ENCODE measurements around the gene FERMT1.
"Not testable (repeated sequence)": the region's sequence is repeated elsewhere in the genome, so short reads cannot be mapped to it uniquely, and the experiment has no call there.

Gene FERMT1

DNA sequence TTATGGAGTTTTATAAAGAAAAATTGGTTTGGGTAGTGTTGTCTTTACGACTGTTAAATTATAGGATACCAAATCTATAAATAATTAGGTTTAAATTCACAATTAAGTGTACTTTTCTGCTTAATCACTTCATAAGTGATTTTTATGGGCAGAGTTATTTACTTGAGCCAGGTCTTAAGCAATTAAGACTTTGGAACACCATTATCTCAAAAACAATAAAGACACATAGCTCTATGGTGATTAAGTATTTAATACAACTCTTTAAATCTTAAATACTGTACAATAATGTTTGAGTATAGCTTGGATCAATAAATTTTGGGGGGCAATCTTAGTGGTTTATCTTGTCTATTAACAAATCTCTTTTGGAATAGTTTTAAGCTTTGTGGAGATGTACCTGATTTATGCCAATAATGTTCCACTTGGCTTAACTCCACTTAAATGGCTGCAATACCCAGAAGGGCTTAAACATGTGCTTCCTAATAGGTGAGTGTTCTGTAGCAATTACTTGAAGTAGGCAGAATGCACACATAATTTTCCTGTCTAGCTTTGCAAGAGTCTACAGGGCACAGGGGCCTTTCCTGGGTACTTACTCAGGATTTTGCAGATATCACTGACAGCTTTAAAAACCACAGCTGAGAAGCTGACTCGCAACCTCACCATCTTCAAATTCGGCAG, 7.5 kb downstream of the FERMT1 start:
- no peak for DNase-seq (ENCODE audit: low spot score)

DNA sequence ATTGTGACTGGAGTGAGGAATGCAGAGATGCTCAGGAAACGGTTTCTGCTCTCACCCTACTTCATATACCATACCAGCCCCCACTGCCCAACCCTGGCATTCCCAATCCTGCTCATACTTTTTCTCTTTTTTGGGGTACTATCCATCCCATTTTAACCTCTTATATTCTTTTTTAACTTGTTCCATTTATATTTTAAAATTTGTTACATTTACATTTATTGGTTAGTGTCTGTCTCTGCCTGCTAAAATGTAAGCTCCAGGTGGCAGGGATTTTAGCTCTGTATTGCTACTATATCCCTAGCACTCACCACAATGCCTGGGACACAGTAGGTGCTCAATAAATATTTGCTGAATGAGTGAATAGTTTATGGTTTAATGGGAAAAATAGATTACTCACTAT, 8.1 kb downstream of the FERMT1 start:
- DNase-seq (ENCODE audit: low spot score) = no peak

DNA sequence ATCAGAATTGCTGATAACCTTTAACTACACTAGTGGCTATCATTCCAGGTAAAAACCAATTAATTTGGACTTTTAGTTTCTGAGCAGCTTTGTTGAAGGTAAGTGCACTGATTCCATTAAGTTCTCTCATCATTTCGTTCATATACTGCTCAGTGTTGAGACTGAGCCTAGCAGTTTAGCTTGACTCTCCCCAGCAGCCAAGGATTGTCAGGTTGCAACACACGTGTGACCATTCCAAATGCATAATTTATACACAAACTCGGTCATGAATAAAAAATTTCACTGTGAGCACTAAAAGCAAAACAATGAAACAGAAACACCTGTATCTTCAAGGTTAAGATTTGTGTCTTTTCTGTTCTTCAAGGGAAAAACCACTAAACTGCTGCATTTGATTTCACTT, 8.9 kb downstream of the FERMT1 start:
- no peak for DNase-seq (ENCODE audit: low spot score)

DNA sequence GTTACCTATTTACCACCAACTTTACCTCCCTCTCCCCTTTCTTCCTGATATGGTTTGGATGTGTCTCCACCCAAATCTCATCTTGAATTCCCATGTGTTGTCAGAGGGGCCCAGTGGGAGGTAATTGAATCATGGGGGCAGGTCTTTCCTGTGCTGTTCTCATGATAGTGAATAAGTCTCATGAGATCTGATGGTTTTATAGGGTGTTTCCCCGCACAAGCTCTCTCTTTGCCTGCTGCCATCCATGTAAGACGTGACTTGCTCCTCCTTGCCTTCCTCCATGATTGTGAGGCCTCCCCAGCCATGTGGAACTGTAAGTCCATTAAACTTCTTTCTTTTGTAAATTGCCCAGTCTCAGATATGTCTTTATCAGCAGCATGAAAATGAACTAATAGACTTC, 9.9 kb downstream of the FERMT1 start:
- DNase-seq (ENCODE audit: low spot score) = not testable (repeated sequence)

DNA sequence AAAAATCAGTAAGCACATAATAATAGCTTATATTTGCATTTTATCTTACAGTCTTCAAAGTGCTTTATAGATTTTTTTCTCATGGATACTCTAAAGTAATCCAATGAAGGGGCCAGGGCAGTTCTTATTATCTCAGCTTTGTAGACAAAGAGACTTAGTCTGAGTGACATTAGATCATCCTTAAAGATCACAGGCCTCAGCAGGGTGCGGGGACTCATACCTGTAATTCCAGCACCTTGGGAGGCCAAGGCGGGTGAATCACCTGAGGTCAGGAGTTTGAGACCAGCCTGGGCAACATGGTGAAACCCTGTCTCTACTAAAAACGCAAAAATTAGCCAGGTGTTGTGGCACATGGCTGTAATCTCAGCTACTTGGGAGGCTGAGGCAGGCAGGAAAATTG, 14.5 kb downstream of the FERMT1 start:
- no peak for DNase-seq (ENCODE audit: low spot score)

DNA sequence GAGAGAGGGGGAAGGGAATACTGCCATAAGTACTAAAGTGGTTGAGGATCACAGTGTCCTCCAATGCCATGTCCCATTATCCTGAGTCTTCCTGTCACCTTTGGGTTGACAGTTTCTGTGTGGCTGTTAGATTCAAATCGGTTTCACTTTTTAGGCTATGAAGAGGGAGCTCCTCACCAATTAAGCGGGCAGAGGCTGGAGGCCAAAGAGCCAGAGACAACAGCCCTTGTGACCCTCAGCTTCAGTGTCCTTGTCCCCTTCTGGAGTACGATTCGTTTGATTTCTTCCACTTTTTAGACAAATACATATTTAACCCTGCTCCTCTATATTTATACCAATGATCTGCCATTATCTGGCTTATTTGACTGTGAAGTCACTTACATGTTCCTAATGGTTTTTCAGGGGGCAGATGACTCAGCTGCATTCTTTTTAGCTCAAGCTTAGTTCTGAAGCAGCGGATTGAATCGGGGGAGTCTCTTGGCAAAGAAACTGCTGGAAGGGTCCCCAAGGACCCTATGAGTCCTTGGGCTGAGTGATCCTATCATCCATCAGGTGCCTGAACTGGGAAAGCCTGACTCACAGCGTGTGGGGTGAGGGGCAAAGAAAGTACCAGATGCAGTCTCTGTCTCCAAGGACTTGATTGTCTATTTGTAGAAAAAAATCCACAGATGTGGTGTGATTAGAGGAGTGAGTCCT, 18.2 kb downstream of the FERMT1 start:
- no peak for DNase-seq (ENCODE audit: low spot score)

DNA sequence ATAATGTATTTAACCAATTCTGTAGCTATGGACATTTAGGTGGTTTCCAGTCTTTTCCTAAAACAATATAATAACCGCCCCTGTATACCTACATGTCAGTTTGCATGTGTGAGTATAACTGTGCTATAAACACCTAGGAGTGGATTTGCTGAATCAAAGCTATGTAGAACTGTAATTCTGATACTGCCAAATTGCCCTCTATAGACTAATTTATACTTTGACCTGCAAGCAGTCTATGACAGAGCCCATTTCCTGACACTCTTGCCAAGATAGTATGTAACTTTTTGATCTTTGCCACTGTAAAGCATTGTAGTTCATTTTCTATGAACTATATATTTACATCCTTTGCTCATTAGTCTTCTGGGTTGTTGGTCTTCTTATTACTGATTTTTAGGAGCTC, 19.5 kb downstream of the FERMT1 start:
- DNase-seq (ENCODE audit: low spot score) = no peak

DNA sequence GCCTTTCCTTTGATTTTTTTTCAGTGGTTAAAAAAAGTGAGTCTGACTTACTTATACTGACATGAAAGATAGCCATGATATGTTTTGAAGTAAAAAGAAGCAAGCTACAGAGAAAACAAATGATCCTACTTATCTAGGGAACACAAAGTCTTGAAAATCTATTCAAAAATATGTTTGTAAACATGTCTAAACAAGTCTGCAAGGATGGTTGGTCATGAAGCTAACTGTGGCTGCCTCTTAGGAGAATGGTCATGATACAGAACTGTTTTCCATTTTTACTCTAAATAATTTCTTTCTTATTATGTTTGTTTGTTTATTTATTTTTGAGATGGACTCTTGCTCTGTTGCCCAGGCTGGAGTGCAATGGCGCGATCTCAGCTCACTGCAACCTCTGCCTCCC, 21.5 kb downstream of the FERMT1 start:
- no peak for DNase-seq (ENCODE audit: low spot score)

DNA sequence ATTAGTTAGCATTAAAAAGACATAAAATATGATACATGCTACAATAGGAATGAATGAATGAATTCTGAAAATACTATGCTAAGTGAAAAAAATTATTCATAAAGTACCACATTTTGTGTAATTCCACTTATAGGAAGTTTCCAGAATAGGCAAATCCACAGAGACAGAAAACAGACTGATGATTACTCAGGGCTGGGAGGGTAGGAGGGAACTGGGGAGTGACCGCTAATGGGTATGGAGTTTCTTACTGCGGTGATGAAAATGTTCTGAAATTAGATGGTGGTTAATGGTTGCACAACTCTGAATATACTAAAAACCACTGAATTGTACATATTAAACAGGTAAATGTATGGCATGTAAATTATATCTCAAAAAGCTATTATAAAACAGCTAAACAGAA, 22.6 kb downstream of the FERMT1 start:
- DNase-seq (ENCODE audit: low spot score) = no peak

DNA sequence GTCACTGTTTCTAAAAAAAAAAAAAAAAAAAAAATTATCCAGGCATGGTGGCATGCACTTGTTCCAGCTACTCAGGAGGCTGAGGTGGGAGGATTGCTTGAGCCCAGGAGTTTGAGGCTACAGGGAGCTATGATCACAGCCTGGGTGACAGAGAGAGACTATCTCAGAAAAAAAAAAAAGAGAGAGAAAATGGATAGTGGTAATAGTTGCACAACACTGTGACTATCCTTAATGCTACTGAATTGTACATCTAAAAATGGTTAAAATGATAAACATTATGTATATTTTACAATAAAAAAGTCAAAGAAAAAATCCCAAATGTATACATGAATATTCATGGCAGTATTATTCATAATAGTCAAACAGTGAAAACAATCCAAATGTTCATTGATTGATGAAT, 23.0 kb downstream of the FERMT1 start:
- no peak for DNase-seq (ENCODE audit: low spot score)

DNA sequence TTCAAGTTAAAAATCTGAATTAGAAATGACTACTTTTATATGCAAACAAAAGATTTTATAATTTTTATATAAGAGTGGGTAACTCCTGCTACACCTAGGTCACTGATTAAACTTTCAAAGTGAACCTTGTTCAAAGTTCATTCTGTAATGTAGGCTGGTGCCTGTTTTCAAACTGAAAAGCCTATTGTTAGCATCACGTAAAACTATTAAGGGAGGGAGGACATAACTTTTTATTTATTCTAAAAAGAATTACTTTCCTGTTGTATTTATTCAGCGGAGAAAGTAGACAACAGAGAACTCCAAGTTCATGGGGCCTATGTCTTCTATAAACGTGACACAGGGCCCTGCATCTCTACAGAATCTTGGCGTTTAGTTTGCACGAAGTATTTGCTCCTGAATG, 27.4 kb downstream of the FERMT1 start:
- DNase-seq (ENCODE audit: low spot score) = no peak

DNA sequence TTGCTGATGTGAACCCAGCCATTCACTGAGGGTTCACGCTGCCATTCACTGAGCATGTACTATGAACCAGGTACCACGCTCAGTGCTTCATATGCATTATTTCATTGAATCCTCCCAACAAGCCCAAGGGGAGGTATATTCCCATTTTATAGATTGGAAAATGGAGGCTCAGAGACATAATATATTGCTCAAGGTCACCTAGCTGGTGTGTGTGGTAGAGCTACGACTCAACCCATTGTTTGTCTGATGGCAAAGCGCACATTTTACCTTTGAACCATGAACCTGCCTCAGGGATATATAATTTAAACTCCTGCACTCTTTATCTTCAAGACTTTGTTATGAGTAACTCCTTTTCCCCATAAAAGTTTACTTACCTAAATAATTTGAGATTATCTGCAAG, 28.3 kb downstream of the FERMT1 start:
- DNase-seq (ENCODE audit: low spot score) = no peak

DNA sequence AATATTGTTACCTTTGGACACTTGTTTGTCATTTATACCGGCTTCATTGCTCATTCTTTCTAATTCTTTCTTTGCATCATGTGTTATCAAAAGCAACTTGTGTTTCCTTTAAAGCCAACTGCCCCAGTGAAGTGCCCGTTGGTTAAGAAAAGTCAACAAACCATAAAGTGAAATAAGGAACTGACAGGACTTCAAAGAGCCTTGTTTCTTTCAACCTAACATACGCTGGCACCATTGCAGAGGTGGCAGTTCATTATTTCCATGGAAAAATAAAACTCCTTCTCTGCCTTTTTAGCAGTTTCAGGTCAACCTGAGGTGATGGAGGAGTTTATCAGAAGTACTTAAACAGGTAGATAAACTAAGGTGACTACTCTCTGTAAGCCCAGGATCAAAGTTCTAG, 28.8 kb downstream of the FERMT1 start:
- no peak for DNase-seq (ENCODE audit: low spot score)

DNA sequence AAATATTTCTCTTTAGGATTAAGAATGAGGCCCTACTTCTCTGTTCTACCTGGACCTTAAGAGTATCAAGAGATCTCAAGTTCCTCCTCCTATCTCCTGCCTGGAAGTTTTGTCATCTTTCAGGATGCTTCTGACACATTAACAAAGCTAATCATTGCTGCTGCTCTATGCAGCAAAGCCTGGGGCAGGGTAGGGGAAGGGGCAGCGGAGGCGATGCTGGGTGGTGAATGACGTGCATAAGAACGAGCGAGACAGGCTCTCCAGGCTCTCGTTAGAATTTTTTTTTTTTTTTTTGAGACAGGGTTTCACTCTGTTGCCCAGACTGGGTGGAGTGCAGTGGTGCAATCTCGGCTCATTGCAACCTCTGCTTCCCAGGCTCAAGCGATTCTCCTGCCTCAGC, 31.2 kb downstream of the FERMT1 start:
- DNase-seq (ENCODE audit: low spot score) = no peak

DNA sequence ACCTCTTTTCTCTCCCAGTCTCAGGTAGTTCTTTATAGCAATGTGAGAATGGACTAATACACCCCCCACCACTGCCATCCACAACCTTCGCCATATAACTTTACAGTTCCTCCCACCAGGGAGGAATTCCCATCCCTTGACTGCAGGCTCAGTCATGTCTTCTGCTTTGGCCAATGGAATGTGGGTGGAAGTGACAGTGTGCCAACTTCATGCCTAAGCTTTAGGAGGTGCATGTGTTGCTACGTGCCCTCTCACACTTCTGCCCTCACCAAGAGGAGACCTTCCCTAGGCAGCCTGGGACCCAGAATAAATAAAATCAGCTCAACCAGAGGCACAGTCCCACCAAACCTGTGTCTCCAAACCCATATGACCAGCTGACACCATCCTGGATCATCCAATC, 36.0 kb downstream of the FERMT1 start:
- no peak for DNase-seq (ENCODE audit: low spot score)

DNA sequence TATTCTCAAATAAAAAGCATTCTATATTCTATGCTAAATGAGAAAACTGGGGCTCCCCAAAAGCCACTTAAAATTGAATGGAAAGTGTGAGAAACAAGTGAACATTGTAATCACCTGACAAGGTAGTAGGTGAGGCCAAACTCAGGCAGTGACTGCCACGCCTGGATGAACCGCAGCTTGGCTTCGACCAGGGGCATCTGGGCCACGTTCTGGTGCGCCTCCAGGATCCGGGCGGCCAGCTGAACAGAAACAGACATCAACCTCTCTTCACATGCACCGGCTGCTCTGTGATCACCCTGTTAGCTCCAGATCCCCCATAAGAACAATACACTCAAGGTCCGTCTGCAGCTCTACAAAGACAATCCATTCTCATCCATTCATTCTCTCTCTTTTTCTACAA, 38.9 kb downstream of the FERMT1 start:
- DNase-seq (ENCODE audit: low spot score) = no peak

DNA sequence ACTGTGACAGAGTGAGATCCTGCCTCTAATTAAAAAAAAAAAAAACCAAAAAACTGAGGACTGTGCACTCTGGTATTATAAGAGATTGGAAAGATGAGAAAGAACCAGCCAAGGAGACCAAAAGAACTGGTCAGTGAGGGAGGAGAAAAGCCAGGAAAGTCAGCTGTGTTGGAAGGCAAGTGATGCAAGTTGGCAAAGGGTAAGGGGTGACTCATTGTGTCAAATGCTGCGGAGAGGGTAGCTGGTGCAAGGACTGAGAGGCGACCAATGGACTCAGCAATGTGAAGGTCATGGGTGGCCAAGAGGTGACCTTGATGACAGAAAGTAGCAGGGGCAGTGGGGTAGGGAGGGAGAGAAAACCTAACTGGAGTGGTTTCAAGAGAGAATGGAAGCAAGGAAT, 41.6 kb downstream of the FERMT1 start:
- DNase-seq (ENCODE audit: low spot score) = no peak

DNA sequence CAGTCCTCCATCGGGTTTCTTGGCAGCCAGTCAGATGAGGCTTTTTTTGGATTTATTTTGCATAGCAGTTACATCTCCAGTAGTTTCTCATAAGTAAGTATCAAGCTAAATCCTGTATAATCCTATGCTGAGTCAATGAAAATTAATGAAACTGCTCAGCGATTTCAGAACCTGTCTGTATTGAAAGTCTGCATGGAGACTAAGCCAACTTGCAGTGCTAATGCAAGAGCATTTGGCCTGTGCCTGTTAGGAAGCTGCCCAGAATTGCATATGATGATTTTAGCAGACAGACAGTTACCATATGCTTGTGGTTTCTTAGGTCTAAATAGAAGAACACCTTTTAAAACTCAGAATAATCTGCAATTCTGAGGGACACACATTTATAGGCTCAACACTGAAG, 43.8 kb downstream of the FERMT1 start:
- DNase-seq (ENCODE audit: low spot score) = no peak

DNA sequence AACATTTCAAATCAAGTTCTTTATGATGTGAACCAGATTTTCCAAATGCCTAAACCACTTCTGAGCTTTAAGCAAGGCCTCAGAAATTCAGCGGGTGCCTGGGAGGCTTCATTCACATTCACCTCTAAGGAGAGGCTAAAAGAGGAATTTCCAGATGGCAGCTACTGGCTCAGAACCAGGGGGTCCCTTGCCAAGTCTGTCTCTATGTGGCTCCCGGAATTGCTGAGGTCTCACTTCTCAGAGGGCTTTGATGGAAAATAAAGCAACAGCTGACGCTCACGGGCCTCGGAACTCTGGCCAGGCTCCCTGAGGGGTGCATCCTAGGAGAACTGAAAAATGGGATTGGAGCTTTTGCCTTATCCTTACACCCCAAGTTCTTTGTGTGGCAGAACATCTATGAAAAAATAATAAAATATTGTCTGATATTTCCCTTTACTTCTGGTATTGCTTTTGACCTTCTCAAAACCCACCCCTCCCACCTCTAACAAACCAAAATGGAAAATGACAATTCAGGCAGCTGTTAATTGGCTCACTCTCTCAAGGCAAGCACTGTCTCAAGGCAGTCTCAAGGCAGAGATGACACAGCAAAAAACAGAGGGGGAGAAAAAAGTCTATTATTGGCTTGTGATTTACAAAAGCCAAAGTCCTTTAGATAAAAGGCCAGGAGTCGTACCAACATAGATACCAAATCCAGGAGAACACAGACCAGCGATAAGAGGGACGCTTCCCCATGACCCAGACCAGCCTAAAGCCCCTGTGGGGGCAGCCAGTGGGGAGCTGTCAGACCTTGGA, 47.2 kb downstream of the FERMT1 start:
- DNase-seq (ENCODE audit: low spot score) = no peak

DNA sequence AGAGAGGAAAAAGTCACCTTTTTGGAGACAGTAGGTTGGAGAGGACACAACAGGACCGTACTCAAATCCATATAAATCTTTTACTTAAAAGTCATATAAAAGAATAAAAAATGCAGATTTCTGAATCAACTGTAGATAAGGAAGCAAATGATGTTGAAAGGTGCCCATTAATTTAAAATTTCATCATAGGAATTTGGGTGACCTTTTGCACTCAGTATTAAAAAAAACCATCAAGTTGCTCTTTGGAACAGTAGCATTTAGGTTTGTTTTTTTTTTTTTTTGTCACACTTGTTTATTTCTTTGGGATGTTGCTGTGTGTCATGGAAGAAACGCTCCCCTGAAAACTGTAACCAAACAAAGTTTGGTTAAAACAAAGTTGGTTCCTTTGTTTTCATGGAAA, 48.0 kb downstream of the FERMT1 start:
- no peak for DNase-seq (ENCODE audit: low spot score)

DNA sequence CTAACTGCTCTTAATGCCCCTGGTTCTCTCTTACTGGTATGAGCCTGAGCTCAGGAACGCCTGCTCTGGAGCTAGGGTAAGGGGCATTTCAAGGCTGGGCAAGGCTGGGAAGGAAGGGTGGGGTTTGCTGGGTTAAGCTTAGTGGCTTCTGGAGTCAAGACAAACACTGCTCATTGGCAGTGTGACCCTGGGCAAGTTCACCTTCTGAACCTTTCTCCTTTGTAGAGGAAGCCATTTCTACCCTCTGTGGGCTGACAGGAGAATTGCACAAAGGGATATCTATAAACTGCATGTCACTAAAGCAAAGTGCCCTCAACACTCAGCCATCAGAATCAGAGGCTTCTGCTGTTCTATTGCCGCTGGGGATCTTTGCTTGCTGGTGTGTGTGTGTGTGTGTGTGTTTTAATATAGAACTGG, 48.7 kb downstream of the FERMT1 start:
- no peak for DNase-seq (ENCODE audit: low spot score)

DNA sequence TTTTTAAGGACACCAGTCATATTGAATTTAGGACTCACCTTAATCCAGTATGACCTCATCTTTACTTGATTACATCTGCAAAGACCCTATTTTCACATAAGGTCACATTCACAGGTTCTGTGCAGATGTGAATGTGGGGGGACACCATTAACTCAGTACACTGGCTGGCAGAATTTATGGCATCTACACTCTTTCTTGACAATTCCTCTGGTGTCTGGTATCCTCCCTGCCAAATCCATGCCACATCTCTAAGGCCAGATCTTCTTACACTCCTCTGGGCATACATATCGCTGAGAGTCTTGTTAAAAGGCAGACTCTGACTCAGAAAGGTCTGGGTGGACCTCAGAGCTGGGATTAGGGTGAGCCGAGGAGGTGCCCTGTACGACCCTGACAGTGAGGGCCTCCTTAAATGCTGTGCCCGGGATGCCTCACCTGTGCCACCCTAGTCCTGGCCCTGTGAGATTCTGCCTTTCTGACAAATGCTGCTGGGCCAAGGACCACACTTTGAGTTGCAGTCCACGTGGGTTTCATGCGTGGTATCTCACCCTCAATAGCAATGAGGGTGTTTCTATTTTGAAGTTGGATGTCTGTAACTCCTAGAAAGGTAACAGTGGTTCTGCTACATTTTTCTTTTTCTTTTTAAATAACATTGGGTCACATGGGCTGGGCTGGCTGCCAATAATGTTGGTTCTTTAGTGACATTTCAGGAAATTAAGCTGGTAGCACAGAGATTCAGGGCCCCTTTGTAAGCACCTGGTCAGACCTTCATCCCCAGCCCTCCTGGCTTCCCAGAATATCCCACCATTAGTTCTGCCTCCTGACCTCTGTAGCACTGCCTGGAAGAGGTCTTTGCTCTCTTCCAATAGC, 51.8 kb downstream of the FERMT1 start:
- DNase-seq (ENCODE audit: low spot score) = no peak

All from CD4-positive, alpha-beta T cell treated with Interleukin-6 at 100 ng/mL for 8 hours (primary cell).